AG09309 (cell line): ENCODE data around the gene PTPN14.

Experiments
- DNase-seq: peaks from one replicate; pipeline ENCODE4 v3.0.0-alpha.2; 2010; ENCODE audit warnings: low read depth
- H3K4me3 ChIP-seq: 2 replicates; pipeline ENCODE4 v1.5.1; 2011; ENCODE audit warnings: mild to moderate bottlenecking, low read depth, low read length, moderate library complexity; ENCODE audit not compliant: control insufficient read depth
- CTCF ChIP-seq: IDR thresholded peaks from 2 replicates; pipeline ENCODE4 v1.5.1; 2011; ENCODE audit warnings: mild to moderate bottlenecking, low read depth, low read length, inconsistent platforms; ENCODE audit not compliant: insufficient read depth, control insufficient read depth; ENCODE audit errors: missing control alignments

The PTPN14 gene

GRCh38 chr1:214303141-214303930 is 248.1 kb downstream of the PTPN14 start:
- TF ChIP-seq CTCF: no peak
- DNase-seq: no peak
- no peak overlapping the region for H3K4me3 ChIP-seq

- no peak overlapping the region for H3K4me3 ChIP-seq
- no peak for DNase-seq
- TF ChIP-seq CTCF: no peak
Measured at GRCh38 chr1:214301526-214301925, 249.9 kb downstream of the PTPN14 start.

- DNase-seq: no peak
- H3K4me3 ChIP-seq: no peak overlapping the region
Measured at GRCh38 chr1:214300149-214300780, 251.1 kb downstream of the PTPN14 start.

More at GRCh38 chr1:214300149-214300780, 251.1 kb downstream of the PTPN14 start:
- TF ChIP-seq CTCF: no peak
